Spleen (tissue), 7 donors: Measurements from ENCODE around the gene UNC79.

Experiments
- CTCF ChIP-seq, 11 experiments: fragments of 200-600 bp in 7 of 11; fragments of 450-650 bp in 4 of 11; sonication (generic) in 4 of 11; IDR thresholded peaks in 8 of 11; conservative IDR thresholded peaks in 3 of 11; 1 replicate in 7 of 11; 2 replicates in 4 of 11; pipeline versions ENCODE4 v1.4.0 to v1.8.0; 2016 to 2021; ENCODE audit warnings: antibody characterized with exemption in 11 of 11, inconsistent platforms in 4 of 11, mild to moderate bottlenecking in 1 of 11
- POLR2A ChIP-seq, 3 donors: fragments of 450-650 bp; IDR thresholded peaks; one replicate each; pipeline ENCODE4 v1.5.1; 2017; ENCODE audit warnings: antibody characterized with exemption in 3 of 3, mild to moderate bottlenecking in 1 of 3
- POLR2AphosphoS5 ChIP-seq, 3 donors: sonication (generic); formaldehyde crosslinking; IDR thresholded peaks; one replicate each; pipeline ENCODE4 v1.5.1; 2017; ENCODE audit warnings: antibody characterized with exemption in 3 of 3
- donor health status: DM: no; HTN: no; CAD: no; lungs with moderate emphysema.
- donor health status: DM: no; HTN: no; CAD: no.
- donor health status: DM: no; HTN: no; CAD: no.

GRCh38 chr14:93655078-93655750 is 224.5 kb downstream of the UNC79 start:
- peak in 5 of 11 experiments; percentile 28 to 48 (median 40) for TF ChIP-seq CTCF (IDR thresholded peaks at IDR 0.05 in 8 of 11, conservative IDR thresholded peaks at IDR 0.05 in 3 of 11)
- no peak for TF ChIP-seq POLR2A (IDR thresholded peaks at IDR 0.05)
- TF ChIP-seq POLR2AphosphoS5 (IDR thresholded peaks at IDR 0.05): no peak
